GM21717 (cell line): ENCODE data around the gene COBLL1.

Experiments
- ATAC-seq: cut with Tn5 transposase; IDR thresholded peaks from one replicate; pipeline ENCODE4 v1.9.1; 2021; ENCODE audit warnings: mild to moderate bottlenecking, moderate library complexity; ENCODE audit not compliant: unreplicated experiment

COBLL1 gene

GRCh38 chr2:164644036-164644700, 197.5 kb downstream of the COBLL1 start:
- no peak for ATAC-seq

GRCh38 chr2:164642946-164643555, 198.6 kb downstream of the COBLL1 start:
- no peak for ATAC-seq

GRCh38 chr2:164642268-164642667, 199.4 kb downstream of the COBLL1 start:
- ATAC-seq: no peak
